Activated CD8-positive, alpha-beta memory T cell treated with anti-CD3 and anti-CD28 coated beads for 36 hours (primary cell): Measurements from ENCODE around the gene GAB2. TPM values are rescaled to one million over a fixed set of nuclear protein-coding genes. Genes with fewer than 3 reads are reported as not detected.

Experiments
- CTCF ChIA-PET: fragments of 350-600 bp; sonication (Branson Sonifier 250); formaldehyde crosslinking; loops from one replicate; lab custom pipeline; 2021; ENCODE audit warnings: antibody characterized with exemption; lab: Charles Lee
- POLR2A ChIA-PET: fragments of 350-600 bp; sonication (Branson Sonifier 250); formaldehyde crosslinking; loops from one replicate; lab custom pipeline; 2021; ENCODE audit warnings: antibody characterized with exemption; lab: Charles Lee
- total RNA-seq, 2 experiments: library from RNA; stranded (reverse); gene quantifications; one replicate each; pipeline ENCODE4 v1.2.3, GENCODE V29; 2021

Gene GAB2
- total RNA-seq, 2 experiments from 2014 or later = 2.6 to 2.9 TPM

GRCh38 chr11:78209478-78209877 is 208.1 kb downstream of the GAB2 start:
- ChIA-PET CTCF (no interaction called here), POLR2A (no interaction called here)

- POLR2A ChIA-PET = no interaction called here
These were observed 209.1 kb downstream of the GAB2 start for GRCh38 chr11:78208257-78209165.

GRCh38 chr11:78207532-78208256 is 209.9 kb downstream of the GAB2 start:
- ChIA-PET CTCF (no interaction called here), POLR2A (no interaction called here)

More at GRCh38 chr11:78208257-78209165, 209.1 kb downstream of the GAB2 start:
- CTCF ChIA-PET = no interaction called here

- POLR2A ChIA-PET = no interaction called here
- CTCF ChIA-PET = interaction anchor here (0.5 kb wide), 1 partner anchor 83 kb away, joined by 3 read pairs; no protein-coding TSS in a partner anchor
These were observed 211.9 kb downstream of the GAB2 start for GRCh38 chr11:78205691-78206090.

DNA sequence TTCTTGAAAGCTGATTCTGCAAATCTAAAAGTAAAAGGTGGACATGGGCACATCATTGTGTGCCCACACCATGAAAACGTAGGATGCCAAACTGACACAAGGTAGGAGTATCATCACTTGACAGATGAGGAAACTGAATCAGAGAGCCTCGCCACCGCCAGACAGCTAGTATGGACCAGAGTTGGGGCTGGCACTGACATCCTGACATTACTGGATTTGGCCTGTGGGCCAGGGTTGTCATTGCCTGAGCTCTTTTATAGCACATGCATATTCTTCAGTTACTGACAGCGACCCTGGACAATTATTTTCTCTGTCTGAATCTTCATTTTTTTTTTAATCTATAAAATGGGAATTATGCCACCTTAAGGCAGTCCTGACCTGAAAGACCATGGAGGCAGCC is 212.4 kb downstream of the GAB2 start:
- POLR2A ChIA-PET = no interaction called here
- CTCF ChIA-PET = no interaction called here

DNA sequence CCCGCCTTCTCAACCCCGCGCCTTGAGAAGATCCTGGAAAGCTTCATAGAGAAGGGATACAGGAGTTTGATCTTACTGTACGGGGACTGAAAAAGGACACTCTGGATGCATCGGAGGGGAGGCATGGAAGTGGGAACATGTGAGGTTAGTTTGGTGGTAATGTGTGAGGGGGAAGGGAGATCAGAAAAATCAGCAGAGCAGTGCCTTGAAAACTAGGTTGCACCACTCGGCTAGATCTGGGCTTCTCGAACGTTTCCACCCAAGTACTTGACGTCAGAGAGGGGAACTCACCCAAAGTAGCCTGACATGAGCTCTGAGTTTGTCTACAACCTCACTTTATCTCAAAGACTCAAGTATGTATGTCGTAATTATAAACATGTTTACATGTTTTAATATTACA is 214.4 kb downstream of the GAB2 start:
- CTCF ChIA-PET = interaction anchor here (1.0 kb wide), 1 partner anchor 248 kb away, joined by 3 read pairs; no protein-coding TSS in a partner anchor
- POLR2A ChIA-PET = no interaction called here

DNA sequence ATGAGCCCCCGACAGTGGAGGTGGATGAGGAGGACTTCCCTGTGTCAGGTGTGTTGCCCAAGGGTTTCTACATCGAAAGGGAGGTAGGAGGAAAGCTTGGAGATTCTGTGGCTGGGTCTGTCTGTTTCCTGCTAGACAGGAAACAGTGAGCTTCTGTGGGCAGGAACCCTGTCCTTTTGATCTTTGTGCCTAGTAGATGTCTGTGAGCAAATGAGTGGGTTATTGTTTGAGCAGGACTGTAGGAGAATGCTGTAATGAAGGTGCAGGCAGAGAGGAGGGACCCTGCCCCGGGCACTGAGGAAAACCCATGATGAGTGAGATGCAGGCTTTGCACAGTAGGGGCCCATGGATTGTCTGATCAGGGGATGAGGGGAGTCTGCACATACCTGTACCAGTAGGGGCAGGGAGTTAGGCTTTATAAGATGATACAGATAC is 214.9 kb downstream of the GAB2 start:
- ChIA-PET CTCF (interaction anchor here (1.0 kb wide), 1 partner anchor 248 kb away, joined by 3 read pairs; no protein-coding TSS in a partner anchor), POLR2A (no interaction called here)

- ChIA-PET CTCF (no interaction called here), POLR2A (no interaction called here)
These were observed 216.4 kb downstream of the GAB2 start for GRCh38 chr11:78201096-78201818.

DNA sequence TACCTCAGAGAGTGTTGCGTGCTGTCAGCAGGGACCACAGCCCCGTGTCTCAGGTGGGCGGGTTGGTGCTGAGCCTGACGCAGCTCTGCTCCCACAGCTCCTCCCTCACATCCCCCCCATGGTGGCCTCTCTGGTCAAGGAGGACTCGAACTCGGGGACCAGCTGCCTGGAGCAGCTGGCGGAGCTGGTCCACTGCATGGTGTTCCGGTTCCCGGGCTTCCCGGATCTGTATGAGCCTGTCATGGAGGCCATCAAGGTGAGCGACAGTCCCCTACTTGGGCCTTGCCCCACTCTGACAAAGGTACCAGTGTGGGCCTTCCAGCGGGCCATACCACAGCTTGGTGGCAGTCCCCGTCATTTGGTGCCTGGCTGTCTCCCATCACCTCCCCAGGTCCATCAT is 217.1 kb downstream of the GAB2 start:
- ChIA-PET CTCF (no interaction called here), POLR2A (no interaction called here)

GRCh38 chr11:78200061-78200460 is 217.6 kb downstream of the GAB2 start:
- ChIA-PET POLR2A (no interaction called here), CTCF (no interaction called here)

DNA sequence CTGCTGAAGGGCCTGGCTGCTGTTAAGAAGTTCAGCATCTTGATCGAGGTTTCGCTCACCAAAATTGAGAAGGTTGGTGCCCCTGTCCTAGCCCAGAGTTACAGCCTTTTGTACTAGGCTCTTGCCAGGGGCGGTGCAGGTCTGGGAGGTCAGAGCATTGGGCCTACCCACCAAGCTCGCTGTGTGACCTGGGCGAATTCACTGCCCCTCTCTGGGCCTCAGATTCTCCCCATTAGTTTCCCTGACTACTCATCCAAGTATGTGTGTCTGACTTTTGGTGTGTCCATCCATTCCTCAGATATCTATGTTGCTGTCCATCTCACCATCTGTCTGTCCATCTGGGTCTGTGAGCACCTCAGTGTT is 218.0 kb downstream of the GAB2 start:
- ChIA-PET POLR2A (no interaction called here), CTCF (no interaction called here)

GRCh38 chr11:78199015-78199652 is 218.5 kb downstream of the GAB2 start:
- CTCF ChIA-PET = no interaction called here
- POLR2A ChIA-PET = no interaction called here

DNA sequence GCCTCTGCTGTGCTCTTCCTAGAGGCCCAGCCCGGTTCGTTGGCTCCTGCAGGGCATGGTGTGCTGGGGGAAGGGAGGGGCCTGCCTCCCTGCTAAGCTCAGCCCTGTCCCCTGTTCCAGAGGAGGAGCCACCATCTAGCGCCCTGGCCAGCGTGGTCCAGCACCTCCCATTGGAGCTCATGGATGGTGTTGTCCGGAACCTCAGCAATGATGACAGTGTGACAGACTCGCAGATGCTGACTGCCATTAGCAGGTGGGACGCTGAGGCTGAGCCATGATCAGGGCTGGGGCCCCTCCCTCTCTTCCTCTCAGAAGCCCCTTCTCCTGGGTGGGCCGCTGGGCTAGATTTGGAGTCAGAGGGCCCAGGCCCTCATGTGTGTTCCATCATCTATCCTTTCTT is 219.8 kb downstream of the GAB2 start:
- CTCF ChIA-PET = no interaction called here

DNA sequence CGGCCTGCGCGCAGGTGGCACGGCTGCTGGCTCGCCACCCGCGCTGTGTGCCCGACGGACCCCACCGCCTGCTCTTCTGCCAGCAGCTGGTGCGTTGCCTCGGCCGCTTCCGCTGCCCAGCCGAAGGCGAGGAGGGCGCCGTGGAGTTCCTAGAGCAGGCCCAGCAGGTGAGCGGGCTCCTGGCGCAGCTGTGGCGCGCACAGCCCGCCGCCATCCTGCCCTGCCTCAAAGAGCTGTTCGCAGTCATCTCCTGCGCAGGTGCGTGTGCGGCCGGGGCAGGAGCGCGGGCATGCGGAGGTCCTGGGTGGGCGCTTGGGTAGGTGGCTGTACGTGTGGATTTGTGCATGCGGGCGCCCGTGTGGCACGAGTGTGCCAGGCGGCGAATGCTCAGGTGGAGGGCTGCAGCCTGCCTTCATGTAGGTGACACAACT is 220.9 kb downstream of the GAB2 start:
- ChIA-PET CTCF (no interaction called here), POLR2A (no interaction called here)

More for the DNA sequence above, 219.8 kb downstream of the GAB2 start:
- POLR2A ChIA-PET = no interaction called here

DNA sequence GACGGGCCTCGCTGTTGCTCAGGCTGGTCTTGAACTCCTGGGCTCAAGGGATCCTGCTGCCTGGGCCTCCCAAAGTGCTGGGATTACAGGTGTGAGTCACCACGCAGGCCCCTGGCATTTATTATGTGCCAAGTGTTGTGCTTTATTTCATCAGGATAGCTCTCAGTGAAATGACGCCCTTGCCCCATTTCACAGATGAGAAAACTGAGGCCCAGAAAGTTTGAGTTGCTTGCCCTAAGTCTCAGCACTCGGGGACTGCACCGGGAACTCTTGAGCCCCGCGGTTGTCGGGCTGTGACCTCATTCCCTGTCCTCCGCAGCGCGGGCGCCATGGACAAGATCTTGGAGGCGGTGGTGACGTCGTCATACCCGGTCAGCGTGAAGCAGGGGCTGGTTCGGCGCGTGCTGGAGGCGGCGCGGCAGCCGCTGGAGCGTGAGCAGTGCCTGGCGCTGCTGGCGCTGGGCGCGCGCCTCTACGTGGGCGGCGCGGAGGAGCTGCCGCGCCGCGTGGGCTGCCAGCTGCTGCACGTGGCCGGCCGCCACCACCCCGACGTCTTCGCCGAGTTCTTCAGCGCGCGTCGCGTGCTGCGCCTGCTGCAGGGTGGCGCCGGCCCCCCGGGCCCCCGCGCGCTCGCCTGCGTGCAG is 221.6 kb downstream of the GAB2 start:
- CTCF ChIA-PET = no interaction called here

GRCh38 chr11:78194490-78194889 is 223.1 kb downstream of the GAB2 start:
- CTCF ChIA-PET = interaction anchor here (1.2 kb wide), 1 partner anchor 92 kb away, joined by 3 read pairs; no protein-coding TSS in a partner anchor
- POLR2A ChIA-PET = interaction anchor here (0.5 kb wide), 1 partner anchor 232 kb away, joined by 6 read pairs; no protein-coding TSS in a partner anchor

More for the DNA sequence above, 221.6 kb downstream of the GAB2 start:
- POLR2A ChIA-PET = no interaction called here

DNA sequence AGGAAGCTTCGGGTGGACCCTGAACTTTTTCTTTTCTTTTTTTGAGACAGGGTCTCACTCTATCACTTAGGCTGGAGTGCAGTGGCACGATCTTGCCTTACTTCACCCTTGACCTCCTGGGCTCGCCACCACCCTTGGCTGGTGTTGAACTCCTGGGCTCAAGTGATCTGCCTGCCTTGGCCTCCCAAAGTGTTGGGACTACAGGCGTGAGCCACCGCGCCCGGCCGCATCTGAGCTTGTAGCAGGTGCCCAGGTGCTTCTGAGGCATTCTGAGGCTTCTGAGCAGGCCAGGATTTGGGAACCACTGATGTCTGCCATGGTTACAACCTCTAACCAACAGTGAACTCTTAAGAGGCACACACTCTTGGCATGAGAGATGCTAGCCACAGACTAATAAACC is 223.8 kb downstream of the GAB2 start:
- CTCF ChIA-PET = interaction anchor here (1.2 kb wide), 1 partner anchor 93 kb away, joined by 3 read pairs; no protein-coding TSS in a partner anchor

DNA sequence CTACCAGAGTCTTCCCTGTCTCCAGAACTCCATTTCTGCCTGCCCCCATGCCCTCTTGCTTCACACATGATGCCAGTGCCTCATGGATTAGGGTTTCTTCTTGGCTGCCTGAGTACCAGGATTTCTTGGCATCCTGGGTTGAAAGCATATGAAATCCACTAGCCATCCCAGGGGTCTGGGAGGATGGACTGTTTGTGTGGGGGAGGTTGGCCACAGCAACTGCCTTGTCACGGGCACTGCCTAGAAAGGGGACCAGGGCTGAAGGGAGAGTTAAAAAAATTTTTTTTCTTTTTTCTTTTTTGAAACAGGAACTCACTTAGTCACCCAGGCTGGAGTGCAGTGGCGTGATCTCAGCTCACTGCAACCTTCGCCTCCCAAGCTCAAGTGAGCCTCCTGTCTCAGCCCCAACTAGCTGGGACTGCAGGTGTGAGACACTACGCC is 224.7 kb downstream of the GAB2 start:
- CTCF ChIA-PET = no interaction called here

More for the DNA sequence above, 223.8 kb downstream of the GAB2 start:
- POLR2A ChIA-PET = no interaction called here

More for the DNA sequence above, 224.7 kb downstream of the GAB2 start:
- POLR2A ChIA-PET = no interaction called here
